HG02981 (cell line): ENCODE measurements around the gene SAMM50.

ENCODE experiments used
- ATAC-seq: cut with Tn5 transposase; IDR thresholded peaks from one replicate; pipeline ENCODE4 v1.9.1; 2021; ENCODE audit warnings: mild to moderate bottlenecking, moderate library complexity; ENCODE audit not compliant: unreplicated experiment

The SAMM50 gene

DNA sequence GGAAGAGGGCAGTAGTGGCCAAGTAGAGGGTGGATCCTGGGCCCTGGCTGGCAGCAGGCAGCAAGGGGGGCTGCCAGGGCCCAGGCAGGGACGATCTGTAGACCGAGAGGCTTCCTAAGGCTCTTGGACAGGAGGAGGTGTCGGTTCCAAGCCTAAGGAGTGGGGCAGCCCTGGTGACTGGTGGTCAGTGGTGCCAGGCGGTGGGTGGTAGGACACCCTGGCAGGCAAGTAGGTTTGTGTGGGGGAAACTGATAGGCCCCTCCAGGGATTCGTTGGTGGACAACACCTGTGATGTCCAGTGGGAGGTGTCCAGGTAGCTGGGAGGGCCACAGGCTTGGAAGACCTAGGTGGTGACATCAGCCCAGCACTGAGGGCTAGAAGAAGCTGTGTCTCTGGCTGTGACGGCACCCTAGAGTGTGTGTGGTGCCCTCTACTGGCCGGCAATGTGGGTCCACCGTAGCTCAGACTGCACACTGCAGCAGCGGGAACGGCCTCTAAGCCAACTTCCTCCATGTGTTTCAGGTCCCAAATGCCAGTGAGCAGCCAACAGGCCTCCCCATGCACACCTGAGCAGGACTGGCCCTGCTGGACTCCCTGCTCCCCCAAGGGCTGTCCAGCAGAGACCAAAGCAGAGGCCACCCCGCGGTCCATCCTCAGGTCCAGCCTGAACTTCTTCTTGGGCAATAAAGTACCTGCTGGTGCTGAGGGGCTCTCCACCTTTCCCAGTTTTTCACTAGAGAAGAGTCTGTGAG, 9.4 kb upstream of the SAMM50 start:
- no peak for ATAC-seq

DNA sequence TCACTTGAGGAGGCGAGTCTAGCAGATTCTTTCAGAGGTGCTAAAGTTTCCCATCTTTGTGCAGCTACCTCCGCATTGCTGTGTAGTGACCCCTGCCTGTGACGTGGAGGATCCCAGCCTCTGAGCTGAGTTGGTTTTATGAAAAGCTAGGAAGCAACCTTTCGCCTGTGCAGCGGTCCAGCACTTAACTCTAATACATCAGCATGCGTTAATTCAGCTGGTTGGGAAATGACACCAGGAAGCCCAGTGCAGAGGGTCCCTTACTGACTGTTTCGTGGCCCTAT, 8.9 kb upstream of the SAMM50 start:
- ATAC-seq, result no peak

DNA sequence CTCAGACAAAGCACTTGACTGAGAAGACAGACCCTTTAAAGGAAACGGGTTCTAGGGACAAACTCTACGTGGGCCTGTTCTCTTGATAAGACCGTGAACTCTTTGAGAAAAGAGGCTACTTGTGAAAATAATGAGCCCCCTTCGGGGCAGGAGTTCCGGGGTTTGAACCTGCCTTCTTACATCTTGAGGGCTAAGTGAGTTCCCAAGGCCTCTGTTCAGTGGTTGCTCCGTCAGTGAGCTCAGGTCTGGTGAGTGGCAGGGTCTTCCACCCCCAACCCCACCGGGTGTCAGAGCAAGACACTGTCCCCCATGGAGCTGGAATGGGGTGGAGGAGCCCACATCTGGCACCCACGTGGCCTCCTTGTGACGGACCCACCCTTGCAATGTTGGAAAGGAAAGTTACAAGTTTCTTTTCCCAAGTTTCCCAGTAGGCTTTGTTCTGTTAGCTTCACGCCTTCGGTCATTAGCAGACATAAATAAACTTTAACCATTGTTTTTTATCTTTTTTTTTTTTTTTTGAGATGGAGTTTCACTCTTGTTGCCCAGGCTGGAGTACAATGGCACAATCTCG, 6.3 kb upstream of the SAMM50 start:
- no peak for ATAC-seq

DNA sequence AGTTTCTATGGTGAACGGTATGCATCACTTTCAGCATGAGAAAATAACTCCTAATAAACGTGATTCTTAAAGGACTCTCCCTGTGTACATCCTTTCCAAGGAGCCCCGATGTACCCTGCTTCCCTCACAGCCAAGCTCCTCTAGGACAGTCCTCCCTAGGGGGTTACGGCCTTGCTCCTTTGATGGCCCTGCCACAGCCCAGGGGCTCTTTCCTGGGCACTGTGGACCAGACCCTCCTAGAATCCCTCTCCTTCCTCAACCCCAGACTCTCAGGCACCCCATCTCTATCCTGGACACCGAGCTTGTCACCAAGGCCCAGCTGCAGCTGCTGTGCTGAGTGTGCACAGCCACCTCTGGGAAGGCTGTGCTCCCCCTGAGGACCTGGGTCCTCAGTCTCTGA, 3.9 kb upstream of the SAMM50 start:
- no peak for ATAC-seq

DNA sequence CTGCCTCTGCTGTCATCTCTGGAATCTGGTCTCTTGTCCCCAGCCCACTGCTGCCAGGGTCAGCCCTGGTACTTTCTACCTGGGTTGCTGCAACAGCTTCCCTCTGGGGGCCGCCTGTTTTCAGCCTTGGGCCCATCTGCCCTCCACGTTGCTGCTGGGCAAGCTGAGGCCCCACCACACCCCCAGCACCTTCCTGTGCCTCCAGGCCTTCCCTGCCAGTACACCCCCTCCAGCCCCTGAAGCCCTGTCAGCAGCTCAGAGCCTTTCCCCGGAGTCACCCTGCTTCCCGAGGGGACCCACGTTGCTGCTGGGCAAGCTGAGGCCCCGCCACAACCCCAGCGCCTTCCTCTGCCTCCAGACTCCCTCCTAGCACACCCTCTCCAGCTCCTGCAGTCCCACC, 3.3 kb upstream of the SAMM50 start:
- ATAC-seq, result no peak

DNA sequence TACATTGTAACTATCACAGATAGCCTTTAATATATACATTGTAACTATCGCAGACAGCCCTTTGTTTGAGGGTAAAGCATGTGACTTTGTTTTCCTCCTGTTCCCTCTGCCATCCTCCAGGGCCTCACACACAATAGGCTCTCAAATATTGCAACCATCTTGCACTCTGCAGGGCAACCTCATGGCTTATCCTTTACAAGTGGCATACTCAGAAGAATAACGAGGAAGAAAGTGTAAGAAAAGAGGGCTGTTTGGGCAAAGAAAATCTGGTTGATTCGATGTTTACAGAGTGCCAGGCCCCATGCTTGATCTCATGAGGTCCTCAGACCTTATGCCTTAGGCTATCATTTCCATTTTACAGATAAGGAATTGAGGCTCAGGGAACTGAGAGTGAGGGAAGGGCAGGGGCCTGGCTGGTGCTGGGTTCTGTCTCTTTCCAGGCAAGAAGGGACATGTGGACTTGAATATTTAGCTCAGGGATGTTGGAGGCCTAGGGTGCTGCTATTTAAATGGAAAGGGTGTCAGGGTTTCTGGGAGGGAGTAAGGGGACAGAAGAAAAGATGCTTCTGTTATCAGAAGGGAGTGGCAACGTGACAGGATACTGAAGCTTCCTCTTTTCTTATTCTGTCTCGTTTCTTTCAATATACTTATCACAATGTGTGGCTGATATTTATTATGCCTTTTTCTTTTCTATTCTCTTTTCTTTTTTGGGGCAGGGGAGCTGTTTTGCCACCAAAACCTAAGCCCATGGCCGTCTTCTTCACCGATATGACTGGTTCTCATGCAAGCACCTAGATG, 1.1 kb upstream of the SAMM50 start:
- ATAC-seq, result no peak

DNA sequence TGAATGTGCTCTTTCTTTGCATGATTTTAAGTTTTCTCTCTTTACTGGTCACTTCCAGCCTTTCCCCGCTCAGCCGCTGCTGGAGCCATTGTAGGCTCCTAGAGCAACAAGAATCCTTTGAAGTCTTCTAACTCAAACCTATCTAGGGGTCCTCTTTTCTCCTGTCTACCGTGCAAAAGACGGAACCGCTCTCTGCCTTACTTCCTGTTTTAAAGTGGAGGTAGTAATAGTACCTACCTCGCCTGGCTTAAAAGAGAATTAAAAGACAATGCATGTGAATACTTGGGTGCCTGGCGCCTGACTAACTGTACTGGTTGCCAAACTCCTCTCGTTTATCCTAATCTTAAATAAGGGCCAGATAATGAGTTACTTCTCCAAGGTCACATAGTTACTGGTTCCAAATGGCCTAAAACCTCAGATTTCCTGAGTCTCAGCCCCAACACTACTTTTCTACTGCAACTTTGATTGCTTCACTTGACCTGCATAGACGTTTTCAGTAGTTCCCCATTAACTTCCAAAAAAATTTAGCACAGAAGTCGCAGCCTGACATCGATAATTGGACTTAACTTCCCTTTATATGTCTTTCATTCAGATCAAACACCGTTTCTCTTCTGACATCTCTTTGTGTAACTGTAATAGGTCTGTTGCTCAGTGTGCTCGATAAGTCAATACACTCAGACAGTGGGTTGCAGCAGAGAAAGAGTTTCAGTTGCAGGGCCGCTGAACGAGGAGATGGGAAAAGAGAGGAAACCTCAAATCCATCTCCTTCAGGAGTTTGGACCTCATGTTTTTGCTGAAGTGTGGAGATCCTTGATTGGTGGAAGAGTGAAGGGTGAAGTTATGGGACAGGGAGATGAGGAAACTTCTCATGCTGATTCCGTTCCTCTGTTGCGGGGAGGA, 891 bp downstream of the SAMM50 start:
- no peak for ATAC-seq

DNA sequence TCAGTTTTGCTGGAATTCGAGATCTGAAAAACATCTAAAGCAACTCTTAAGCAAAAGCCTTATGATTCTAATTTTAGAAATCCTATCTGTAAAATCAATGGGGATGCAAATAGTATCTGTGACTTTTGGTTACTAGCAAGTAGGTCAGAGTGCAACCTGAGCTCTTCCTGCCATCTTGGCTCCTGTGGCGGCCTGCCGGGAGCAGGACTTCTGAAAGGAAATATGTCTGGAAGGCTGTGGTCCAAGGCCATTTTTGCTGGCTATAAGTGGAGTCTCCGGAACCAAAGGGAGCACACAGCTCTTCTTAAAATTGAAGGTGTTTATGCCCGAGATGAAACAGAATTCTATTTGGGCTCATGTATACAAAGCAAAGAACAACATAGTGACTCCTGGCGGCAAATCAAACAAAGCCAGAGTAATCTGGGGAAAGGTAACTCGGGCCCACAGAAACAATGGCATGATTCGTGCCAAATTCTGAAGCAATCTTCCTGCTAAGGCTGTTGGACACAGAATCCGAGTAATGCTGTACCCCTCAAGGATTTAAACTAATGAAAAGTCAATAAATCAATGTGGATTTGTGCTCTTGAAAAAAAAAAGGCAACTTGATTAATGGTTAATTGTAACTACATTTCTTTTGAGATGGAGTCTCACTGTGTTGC, 1.7 kb downstream of the SAMM50 start:
- ATAC-seq, result no peak

DNA sequence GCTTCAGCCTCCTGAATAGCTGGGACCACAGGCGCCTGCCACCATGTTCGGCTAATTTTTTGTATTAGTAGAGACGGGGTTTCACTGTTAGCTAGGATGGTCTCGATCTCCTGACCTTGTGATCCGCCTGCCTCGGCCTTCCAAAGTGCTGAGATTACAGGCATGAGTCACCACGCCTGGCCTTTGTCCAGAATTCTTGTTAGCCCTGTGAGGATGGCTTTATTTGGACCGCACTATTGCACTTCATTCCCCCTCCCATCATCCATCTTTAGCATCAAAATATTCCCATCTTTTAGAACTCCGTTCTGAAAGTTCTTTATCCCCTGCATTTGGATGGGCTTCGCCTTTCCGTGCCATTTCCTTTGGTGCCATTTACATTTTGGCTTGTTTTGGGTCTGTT, 2.6 kb downstream of the SAMM50 start:
- ATAC-seq, result no peak

DNA sequence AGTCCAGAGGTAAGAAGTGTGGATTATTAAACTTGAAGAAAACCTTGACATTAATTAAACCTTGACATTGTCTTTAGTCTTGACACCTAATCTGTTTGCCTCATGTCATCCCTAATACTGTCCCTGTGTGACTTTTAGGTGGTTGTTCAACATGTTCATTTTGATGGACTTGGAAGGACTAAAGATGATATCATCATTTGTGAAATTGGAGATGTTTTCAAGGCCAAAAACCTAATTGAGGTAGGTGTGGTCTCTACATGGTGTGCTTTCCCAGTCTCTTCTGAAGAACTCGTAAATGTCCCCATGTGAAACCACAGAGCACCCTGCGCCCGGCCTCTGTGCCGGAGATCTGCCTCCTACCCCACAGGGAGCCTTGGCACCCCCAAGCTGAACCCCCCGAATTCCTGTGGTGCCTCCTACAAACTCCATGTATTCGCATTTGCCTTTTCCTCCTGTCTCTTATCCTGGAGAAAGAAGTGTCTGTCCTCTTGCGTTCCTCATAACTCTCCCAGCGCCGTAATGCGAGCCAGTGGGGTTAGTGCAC, 9.1 kb downstream of the SAMM50 start:
- no peak for ATAC-seq

DNA sequence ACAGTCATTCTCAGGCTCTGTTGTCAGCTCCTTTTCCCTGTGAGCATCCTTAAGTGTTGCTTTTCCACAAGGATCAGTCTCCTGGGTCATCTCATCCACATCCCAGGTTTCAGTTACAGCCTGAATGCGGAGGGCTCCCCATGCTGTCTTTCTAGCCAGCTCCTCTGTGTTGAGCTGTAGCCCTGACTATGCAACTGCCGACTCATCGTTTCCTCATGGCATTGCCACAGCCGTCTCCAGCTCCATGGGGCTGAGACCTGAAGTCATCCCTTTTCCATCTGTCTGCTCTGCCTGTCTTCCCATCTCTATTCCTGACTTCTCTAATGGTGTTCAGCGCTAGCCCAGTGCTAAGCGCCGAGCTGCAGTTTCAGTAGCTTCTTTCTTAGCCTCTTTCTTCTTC, 11.8 kb downstream of the SAMM50 start:
- no peak for ATAC-seq

DNA sequence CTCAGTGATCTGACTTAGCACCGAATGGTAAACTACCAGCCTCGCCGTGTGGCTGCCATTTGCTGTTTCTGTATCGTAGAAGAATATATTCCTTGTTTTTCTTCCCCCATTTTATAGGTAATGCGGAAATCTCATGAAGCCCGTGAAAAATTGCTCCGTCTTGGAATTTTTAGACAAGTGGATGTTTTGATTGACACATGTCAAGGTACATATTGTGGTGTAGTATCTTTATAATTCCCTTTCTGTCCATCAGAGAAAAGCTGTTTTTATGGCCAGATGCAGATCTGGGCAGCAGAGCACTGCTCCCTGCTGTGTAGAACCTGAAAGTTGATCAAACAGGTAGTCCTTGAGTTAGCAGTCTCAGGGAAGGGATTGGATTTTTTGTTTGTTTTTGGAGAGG, 13.4 kb downstream of the SAMM50 start:
- ATAC-seq, result no peak

DNA sequence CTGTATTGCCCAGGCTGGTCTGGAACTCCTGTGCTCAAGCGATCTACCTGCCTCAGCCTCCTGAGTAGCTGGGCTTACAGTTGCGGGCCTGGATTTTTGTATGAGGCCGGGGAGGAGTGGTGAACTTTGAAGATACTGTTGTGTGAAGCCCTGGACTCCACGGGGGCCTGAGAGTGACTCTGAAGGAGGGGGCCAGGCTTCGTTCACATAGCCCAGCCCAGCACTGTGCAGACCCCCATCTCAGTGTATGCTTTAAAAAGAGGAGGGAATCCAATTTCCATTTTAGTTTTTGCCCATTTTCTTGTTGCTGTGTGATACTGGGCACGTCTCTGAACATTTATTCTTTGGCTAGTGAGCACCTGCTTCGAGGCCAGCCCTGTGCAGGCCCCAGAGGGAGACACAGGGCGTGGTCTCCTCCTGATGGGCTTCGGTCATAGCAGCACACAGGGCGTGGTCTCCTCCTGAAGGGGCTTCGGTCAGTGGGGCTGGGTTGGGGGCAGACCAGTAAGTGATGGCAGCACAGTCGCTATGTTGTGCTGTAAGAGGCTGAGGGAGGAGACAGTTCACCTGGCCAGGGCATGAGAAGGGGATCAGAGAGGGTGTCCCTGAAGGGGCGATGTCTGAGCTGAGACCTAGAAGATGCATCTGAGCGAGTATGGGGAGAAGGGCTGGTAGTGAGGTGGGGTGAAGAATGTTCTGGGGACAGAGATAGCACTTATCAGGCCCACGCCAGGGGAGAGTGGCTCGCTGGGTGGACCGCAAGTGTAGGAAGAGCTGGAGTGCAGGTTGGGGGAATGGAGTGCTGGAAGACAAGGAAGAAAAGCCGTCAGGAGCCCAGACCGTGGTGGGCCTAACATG, 14.0 kb downstream of the SAMM50 start:
- ATAC-seq, result no peak

DNA sequence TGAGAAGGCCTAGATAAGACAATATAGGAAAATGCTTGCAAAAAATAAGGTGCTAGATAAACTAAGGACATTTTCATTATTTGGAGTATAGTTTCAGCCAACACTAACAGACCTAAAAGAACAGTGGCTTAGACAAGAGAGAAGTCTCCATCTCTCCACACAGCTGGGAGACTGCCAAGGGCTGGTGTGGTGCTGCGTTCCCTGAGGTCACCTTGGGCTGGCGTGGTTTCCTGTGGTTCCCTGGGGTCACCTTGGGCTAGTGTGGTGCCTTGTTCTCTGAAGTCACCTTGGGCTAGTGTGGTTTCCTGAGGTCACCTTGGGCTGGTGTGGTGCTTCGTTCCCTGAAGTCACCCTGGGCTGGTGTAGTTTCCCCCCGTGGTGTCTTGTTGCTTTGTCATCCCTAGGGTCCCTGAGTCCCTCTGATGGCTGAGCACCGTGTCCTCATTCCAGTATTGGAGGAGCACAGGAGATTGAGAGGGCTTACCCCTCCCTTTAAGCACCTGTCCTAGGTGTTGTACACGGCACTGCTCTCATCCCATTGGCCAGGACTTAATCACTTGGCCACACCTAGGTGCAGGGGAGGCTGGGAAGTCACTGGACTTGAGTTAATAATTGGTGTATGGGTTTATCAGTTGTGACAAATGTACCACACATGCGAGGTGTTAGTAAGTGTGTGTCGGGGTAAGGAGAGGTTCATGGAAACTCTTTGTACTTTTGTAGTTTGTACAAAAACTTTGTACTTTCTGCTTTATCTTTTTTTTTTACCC, 14.9 kb downstream of the SAMM50 start:
- no peak for ATAC-seq

DNA sequence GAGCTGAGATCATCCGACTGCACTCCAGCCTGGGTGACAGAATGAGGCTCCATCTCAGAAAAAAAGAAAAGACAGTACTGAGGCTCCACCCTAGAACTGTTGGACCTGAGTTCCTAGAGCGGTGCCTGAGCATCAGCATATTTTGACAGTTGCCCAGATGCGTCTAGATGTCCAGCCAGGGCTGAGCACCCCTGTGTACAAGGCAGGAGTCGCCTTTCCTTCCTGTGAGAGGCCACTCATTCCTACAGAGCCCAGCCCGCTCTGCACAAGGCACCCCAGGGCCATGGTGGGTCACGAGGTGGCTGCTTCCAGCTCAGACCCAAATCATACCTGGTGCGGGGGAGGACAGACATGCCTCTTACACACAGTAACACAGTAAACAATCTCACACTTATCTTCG, 15.9 kb downstream of the SAMM50 start:
- ATAC-seq, result no peak

DNA sequence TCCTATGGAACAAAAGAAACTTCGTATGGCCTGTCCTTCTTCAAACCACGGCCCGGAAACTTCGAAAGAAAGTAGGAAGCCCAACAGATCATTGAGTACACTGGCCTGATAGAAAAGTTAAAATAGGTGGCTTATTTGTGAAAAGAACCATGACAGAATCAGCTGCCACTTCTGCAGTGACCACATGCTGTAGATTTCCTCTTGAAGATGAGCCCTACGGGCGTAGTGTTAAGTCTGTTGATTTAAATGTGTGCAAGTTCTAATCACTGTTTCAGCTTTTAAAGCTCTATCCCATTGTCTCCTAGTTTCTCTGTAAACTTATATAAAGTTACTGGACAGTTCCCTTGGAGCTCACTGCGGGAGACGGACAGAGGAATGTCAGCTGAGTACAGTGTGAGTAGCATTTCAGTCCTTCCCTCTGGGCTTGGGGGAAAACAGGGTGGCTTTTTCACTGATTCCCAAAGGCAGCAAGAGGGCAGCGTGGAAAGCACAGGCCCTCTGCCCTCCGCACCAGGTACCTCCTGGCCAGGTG, 17.8 kb downstream of the SAMM50 start:
- no peak for ATAC-seq

DNA sequence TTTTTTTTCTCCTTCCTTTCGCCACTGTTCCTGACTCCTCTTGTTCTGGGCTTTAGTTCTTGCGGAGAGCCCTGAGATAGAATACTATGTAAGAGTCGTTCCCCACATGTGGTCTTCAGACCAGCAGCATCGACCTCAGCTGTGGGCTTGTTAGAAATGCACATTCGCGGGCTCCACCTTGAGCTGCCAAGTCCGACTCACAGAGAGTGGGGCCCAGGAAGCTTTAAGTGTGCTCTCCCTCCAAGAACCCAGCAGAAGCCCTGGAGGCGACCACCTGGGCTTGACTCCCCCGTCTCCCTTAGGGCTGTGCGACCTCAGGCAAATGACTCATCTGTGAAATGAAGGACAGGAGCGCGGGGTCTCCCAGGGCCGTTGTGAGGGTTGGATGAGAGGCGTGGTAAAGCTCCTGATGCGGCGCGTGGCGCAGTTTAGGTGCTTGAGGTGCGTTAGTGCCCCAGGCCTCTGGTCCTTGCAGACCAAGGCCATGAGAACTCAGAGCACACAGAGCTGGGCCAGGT, 18.8 kb downstream of the SAMM50 start:
- no peak for ATAC-seq

DNA sequence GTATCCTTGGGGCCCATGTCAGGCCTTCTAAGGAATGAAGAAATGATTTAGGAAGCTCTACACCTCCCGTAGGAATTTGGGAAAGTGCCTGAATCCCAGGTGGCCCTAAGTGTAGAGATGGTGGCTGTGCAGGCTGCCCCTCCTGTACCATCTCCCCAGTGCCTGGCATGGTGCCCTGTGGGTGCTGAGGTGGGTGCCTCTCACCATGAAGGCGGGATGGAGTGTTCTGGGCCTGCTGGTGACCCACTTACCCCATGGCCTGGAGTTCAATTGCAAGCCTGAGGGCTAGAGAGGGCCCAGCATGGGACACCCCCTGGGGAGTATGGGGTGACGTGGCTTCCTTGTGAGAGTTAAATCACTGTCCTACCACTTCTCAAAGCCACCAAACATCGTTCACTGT, 19.8 kb downstream of the SAMM50 start:
- no peak for ATAC-seq
